K562 (cell line): ENCODE results near the gene TAOK2. TPM values are rescaled to one million over a fixed set of nuclear protein-coding genes. Genes with fewer than 3 reads are reported as not detected.
A peak's percentile ranks its signal among the peaks of the same experiment; 100 is the strongest.

Source experiments
- CREM ChIP-seq: IDR thresholded peaks from 2 replicates; pipeline ENCODE4 v1.6.1; 2014; ENCODE audit warnings: antibody characterized with exemption, low read depth
- FOXM1 ChIP-seq, 2 experiments: fragments of 450-650 bp in 1 of 2; sonication (generic) in 1 of 2; formaldehyde crosslinking in 1 of 2; IDR thresholded peaks; 2 replicates each; pipeline versions ENCODE4 v1.6.1 to v1.9.0; 2017 to 2022; ENCODE audit warnings: low read depth in 2 of 2, mild to moderate bottlenecking in 2 of 2, missing genetic modification reagents in 1 of 2, moderate library complexity in 1 of 2
- GATAD2A ChIP-seq: fragments of 450-650 bp; IDR thresholded peaks from 2 replicates; pipeline ENCODE4 v1.6.1; 2017
- GATAD2B ChIP-seq: fragments of 450-650 bp; IDR thresholded peaks from 2 replicates; pipeline ENCODE4 v1.6.1; 2017; ENCODE audit warnings: mild to moderate bottlenecking, borderline replicate concordance
- GTF2F1 ChIP-seq: IDR thresholded peaks from 2 replicates; pipeline ENCODE4 v1.6.1; 2011; ENCODE audit warnings: low read depth, low read length, improper control_type of control experiment
- POLR2G ChIP-seq: fragments of 200-400 bp; formaldehyde crosslinking; IDR thresholded peaks from 2 replicates; pipeline ENCODE4 v1.6.1; 2017; ENCODE audit warnings: low read depth, mild to moderate bottlenecking, antibody characterized with exemption, low read length, moderate library complexity
- SMAD4 ChIP-seq: fragments of 250-450 bp; sonication (Bioruptor Pico); conservative IDR thresholded peaks from 2 replicates; pipeline ENCODE4 v1.8.0; 2021; ENCODE audit warnings: inconsistent platforms, mild to moderate bottlenecking, moderate library complexity
- STAT5B ChIP-seq: fragments of 250-450 bp; sonication (Bioruptor Pico); IDR thresholded peaks from 2 replicates; pipeline ENCODE4 v1.8.0; 2021; ENCODE audit warnings: mild to moderate bottlenecking, inconsistent platforms
- ZNF408 ChIP-seq: fragments of 250-450 bp; sonication (Bioruptor Pico); IDR thresholded peaks from 2 replicates; pipeline ENCODE4 v1.4.0; 2020; ENCODE audit warnings: low read depth, mild to moderate bottlenecking, moderate library complexity
- polyA plus RNA-seq, 8 experiments: library from polyadenylated mRNA; depleted of rRNA in 4 of 8; stranded (reverse) in 5 of 8; unstranded in 3 of 8; fragments of >200 nt; fragmentation: Nextera tagmentation in 2 of 8; fragmentation: Illumina TruSeq in 1 of 8; extraction: Ambion mirVana in 2 of 8; extraction: Trizol in 1 of 8; gene quantifications; 2 replicates each; pipeline versions ENCODE4 v1.2.1 to v1.2.3, GENCODE V29; 2011 to 2014; ENCODE audit warnings: inconsistent platforms in 1 of 8, missing spikeins in 1 of 8
- total RNA-seq, 7 experiments: library from RNA; depleted of rRNA in 6 of 7; stranded (reverse); fragments of >200 nt in 6 of 7; fragmentation: Illumina TruSeq in 2 of 7; extraction: Trizol in 2 of 7; gene quantifications; 2 replicates each; pipeline versions ENCODE4 v1.2.1 to v1.2.3, GENCODE V29; 2011 to 2021; ENCODE audit warnings: low replicate concordance in 1 of 7
- TF ChIP-seq, protein P1 (sequence below), 2 experiments: fragments of 200-800 bp in 1 of 2; sonication (Bioruptor generic) in 1 of 2; sonication (generic) in 1 of 2; formaldehyde crosslinking in 1 of 2; IDR thresholded peaks in 1 of 2; conservative IDR thresholded peaks in 1 of 2; 2 replicates each; pipeline versions ENCODE4 v1.5.0 to v1.6.1; 2016 to 2020; ENCODE audit warnings: missing compliant biosample characterization in 1 of 2, missing genetic modification characterization in 1 of 2, missing genetic modification reagents in 1 of 2
- TF ChIP-seq, protein P2 (sequence below): fragments of 200-800 bp; sonication (Bioruptor generic); IDR thresholded peaks from 2 replicates; pipeline ENCODE4 v1.6.1; 2017; ENCODE audit warnings: missing genetic modification characterization, missing compliant biosample characterization
- TF ChIP-seq, protein P3 (sequence below): fragments of 250-450 bp; sonication (Bioruptor Pico); IDR thresholded peaks from 2 replicates; pipeline ENCODE4 v1.8.0; 2022; ENCODE audit warnings: moderate library complexity, mild to moderate bottlenecking, inconsistent platforms
- TF ChIP-seq, protein P4 (sequence below): sonication (generic); formaldehyde crosslinking; IDR thresholded peaks from 2 replicates; pipeline ENCODE4 v1.9.0; 2022; ENCODE audit warnings: mild to moderate bottlenecking, missing genetic modification reagents

Gene TAOK2
- total and polyA plus RNA-seq, 9 of the 15 experiments (the other 6 are each of a cell fraction or from before 2014, with no cell fraction given) = 0.10 to 41.8 (median 13.7) TPM

DNA sequence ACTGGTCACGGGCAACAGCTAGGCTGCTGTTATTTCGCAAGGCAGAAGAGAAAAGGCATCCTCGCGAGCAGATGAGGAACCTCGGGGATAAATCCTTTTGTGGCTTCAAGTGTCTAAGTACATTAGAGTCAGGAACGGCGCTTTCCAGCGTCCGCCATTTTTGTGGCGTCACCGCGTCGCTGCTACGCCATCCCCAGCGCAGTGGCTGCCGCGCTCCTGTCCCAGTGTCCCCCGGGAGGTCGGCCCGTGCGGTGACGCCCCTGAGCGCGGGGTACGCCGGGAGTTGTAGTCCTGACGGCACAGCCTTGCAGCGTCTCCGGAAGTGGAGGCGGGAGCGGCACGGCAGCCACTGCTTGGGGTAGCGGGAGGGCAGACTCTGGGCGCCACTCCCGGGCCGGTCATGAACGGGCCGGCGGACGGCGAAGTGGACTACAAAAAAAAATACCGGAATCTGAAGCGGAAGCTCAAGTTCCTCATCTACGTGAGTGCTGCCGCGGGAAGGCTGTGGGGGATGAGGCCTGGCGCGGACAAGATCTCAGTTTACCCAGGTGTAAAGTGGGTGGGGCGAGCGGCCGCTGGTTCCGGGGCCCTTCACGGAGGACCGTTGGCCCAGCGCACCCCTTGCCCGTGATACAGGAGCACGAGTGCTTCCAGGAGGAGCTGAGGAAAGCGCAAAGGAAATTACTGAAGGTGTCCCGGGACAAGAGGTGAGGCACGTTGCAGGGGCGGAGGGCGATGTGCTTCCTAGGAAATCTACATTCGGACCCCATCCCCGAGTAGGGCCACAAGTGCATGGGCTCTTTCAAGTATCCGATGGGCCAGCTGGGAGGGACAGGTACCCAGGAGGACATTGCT is 22.5 kb downstream of the TAOK2 start, which contains the start of gene INO80E (continued):
- TF ChIP-seq, protein P1, sequence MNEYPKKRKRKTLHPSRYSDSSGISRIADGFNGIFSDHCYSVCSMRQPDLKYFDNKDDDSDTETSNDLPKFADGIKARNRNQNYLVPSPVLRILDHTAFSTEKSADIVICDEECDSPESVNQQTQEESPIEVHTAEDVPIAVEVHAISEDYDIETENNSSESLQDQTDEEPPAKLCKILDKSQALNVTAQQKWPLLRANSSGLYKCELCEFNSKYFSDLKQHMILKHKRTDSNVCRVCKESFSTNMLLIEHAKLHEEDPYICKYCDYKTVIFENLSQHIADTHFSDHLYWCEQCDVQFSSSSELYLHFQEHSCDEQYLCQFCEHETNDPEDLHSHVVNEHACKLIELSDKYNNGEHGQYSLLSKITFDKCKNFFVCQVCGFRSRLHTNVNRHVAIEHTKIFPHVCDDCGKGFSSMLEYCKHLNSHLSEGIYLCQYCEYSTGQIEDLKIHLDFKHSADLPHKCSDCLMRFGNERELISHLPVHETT (CRISPR knock-in tag; conservative IDR thresholded peaks at IDR 0.05 in 1 of 2, IDR thresholded peaks at IDR 0.05 in 1 of 2) = peak in 1 of 2 experiments; percentile 78; a peak in 2 of 4 replicates
- TF ChIP-seq GATAD2B (no peak), GATAD2A (no peak), GTF2F1 (peak; percentile 53), ZNF408 (CRISPR knock-in tag) (no peak), STAT5B (CRISPR knock-in tag) (no peak), CREM (peak; percentile 98), FOXM1 (IDR thresholded peaks at IDR 0.05; ENCODE audit: low read depth) (no peak), FOXM1 (CRISPR knock-in tag; IDR thresholded peaks at IDR 0.05; ENCODE audit: low read depth) (no peak), SMAD4 (0 out of 2 replicates have a peak, but pooled peaks have one; percentile 7), POLR2G (peak; percentile 87)
- TF ChIP-seq, protein P2, sequence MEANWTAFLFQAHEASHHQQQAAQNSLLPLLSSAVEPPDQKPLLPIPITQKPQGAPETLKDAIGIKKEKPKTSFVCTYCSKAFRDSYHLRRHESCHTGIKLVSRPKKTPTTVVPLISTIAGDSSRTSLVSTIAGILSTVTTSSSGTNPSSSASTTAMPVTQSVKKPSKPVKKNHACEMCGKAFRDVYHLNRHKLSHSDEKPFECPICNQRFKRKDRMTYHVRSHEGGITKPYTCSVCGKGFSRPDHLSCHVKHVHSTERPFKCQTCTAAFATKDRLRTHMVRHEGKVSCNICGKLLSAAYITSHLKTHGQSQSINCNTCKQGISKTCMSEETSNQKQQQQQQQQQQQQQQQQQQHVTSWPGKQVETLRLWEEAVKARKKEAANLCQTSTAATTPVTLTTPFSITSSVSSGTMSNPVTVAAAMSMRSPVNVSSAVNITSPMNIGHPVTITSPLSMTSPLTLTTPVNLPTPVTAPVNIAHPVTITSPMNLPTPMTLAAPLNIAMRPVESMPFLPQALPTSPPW (CRISPR knock-in tag) = peak; percentile 56
- TF ChIP-seq, protein P3, sequence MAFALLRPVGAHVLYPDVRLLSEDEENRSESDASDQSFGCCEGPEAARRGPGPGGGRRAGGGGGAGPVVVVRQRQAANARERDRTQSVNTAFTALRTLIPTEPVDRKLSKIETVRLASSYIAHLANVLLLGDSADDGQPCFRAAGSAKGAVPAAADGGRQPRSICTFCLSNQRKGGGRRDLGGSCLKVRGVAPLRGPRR (CRISPR knock-in tag) = 0 out of 2 replicates have a peak, but pooled peaks have one; percentile 1
- TF ChIP-seq, protein P4, sequence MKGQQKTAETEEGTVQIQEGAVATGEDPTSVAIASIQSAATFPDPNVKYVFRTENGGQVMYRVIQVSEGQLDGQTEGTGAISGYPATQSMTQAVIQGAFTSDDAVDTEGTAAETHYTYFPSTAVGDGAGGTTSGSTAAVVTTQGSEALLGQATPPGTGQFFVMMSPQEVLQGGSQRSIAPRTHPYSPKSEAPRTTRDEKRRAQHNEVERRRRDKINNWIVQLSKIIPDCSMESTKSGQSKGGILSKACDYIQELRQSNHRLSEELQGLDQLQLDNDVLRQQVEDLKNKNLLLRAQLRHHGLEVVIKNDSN (CRISPR knock-in tag) = peak; percentile 53; the same call in 1 of the 2 replicates
